ENCODE measurements around the gene PARD3B. TPM values are rescaled to one million over a fixed set of nuclear protein-coding genes. Genes with fewer than 3 reads are reported as not detected.

The PARD3B gene
- total RNA-seq, 1 donor from 2014 or later = 12.3 TPM

DNA sequence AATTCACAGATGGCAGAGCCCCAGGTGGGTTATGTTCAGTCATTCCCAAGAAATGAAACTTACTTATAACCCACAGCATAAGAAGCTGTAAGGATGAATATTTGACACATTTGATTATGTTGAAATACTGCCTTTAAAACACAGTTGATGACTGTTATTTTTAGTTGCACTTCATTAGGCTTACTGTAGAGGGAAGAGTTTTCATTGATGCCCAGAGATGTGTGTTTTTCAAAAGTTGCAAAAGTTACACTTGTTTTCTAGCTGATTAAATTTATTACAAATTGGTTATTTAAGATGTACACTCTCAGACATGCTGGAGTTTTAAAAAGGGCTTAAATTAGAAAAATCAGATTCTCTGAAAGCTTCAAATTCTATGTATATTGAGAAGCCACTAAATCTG lies 506.1 kb downstream of the PARD3B start:
- no peak overlapping the region for H3K27ac ChIP-seq
- TF ChIP-seq POLR2AphosphoS5 (IDR thresholded peaks at IDR 0.05; ENCODE audit: insufficient read depth in 1 of 2, low read depth in 1 of 2) (no peak), POLR2A (IDR thresholded peaks at IDR 0.05) (no peak)
- TF ChIP-seq, protein P1, sequence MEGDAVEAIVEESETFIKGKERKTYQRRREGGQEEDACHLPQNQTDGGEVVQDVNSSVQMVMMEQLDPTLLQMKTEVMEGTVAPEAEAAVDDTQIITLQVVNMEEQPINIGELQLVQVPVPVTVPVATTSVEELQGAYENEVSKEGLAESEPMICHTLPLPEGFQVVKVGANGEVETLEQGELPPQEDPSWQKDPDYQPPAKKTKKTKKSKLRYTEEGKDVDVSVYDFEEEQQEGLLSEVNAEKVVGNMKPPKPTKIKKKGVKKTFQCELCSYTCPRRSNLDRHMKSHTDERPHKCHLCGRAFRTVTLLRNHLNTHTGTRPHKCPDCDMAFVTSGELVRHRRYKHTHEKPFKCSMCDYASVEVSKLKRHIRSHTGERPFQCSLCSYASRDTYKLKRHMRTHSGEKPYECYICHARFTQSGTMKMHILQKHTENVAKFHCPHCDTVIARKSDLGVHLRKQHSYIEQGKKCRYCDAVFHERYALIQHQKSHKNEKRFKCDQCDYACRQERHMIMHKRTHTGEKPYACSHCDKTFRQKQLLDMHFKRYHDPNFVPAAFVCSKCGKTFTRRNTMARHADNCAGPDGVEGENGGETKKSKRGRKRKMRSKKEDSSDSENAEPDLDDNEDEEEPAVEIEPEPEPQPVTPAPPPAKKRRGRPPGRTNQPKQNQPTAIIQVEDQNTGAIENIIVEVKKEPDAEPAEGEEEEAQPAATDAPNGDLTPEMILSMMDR (IDR thresholded peaks at IDR 0.05) = no peak
- no peak overlapping the region for H3K4me3 ChIP-seq
- intact Hi-C loops (cut with DNase I) = no loop called here
- peaks cover 7% of the 10 kb centered on the region for H3K4me1 ChIP-seq
- no peaks in the 10 kb centered on the region for H3K9me3 ChIP-seq
- H3K27me3 ChIP-seq = no peaks in the 10 kb centered on the region
- DNase-seq (ENCODE audit: extremely low spot score in 2 of 2) = no peak
- H3K36me3 ChIP-seq = no peaks in the 10 kb centered on the region

GRCh38 chr2:205052781-205053180 lies 507.5 kb downstream of the PARD3B start:
- TF ChIP-seq, protein P1 (IDR thresholded peaks at IDR 0.05) = no peak
- no peak for TF ChIP-seq POLR2AphosphoS5 (IDR thresholded peaks at IDR 0.05; ENCODE audit: insufficient read depth in 1 of 2, low read depth in 1 of 2)
- no peak for TF ChIP-seq POLR2A (IDR thresholded peaks at IDR 0.05)
- Histone ChIP-seq H3K4me3 (no peak overlapping the region), H3K9me3 (no peaks in the 10 kb centered on the region), H3K4me1 (peaks cover 7% of the 10 kb centered on the region), H3K27ac (no peak overlapping the region), H3K27me3 (no peaks in the 10 kb centered on the region), H3K36me3 (no peaks in the 10 kb centered on the region)
- intact Hi-C loops (cut with DNase I) = no loop called here
- DNase-seq (ENCODE audit: extremely low spot score in 2 of 2) = no peak

- Histone ChIP-seq H3K4me3 (no peak overlapping the region), H3K9me3 (no peaks in the 10 kb centered on the region), H3K27me3 (no peaks in the 10 kb centered on the region), H3K36me3 (no peaks in the 10 kb centered on the region), H3K27ac (no peak overlapping the region), H3K4me1 (peaks cover 7% of the 10 kb centered on the region)
- intact Hi-C loops (cut with DNase I) = no loop called here
- no peak for TF ChIP-seq POLR2AphosphoS5 (IDR thresholded peaks at IDR 0.05; ENCODE audit: insufficient read depth in 1 of 2, low read depth in 1 of 2)
- TF ChIP-seq POLR2A (IDR thresholded peaks at IDR 0.05) = no peak
- TF ChIP-seq, protein P1 (IDR thresholded peaks at IDR 0.05) = no peak
- DNase-seq (ENCODE audit: extremely low spot score in 2 of 2) = no peak
Observed at GRCh38 chr2:205053827-205054410, 508.6 kb downstream of the PARD3B start.

- TF ChIP-seq POLR2AphosphoS5 (IDR thresholded peaks at IDR 0.05; ENCODE audit: insufficient read depth in 1 of 2, low read depth in 1 of 2) = no peak
- Histone ChIP-seq H3K27me3 (no peaks in the 10 kb centered on the region), H3K27ac (no peak overlapping the region), H3K4me3 (no peak overlapping the region), H3K36me3 (no peaks in the 10 kb centered on the region), H3K9me3 (no peaks in the 10 kb centered on the region), H3K4me1 (peaks cover 7% of the 10 kb centered on the region)
- intact Hi-C loops (cut with DNase I) = no loop called here
- no peak for DNase-seq (ENCODE audit: extremely low spot score in 2 of 2)
Observed at GRCh38 chr2:205054789-205055188, 509.5 kb downstream of the PARD3B start.

DNA sequence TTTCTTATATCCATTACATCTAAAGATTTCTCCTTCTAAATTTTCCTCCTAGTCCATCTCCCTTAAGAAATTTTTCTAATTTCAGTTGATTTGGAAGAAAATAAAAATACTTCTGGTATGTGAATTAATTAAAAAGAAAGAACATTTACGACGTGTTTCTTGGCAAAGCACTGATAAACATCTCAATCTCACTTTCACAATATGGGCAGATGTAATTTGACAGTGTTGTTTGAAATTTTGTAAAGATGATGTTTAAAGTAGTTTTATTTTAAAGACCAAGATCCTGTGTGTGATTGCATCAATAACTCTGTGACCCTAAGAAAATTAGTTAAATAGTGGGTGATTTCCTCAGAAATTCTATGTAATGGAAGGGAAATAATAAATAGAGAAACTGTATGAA lies 510.0 kb downstream of the PARD3B start:
- no peak for DNase-seq (ENCODE audit: extremely low spot score in 2 of 2)
- no peaks in the 10 kb centered on the region for H3K27me3 ChIP-seq
- no peaks in the 10 kb centered on the region for H3K36me3 ChIP-seq
- TF ChIP-seq, protein P1 (IDR thresholded peaks at IDR 0.05) = no peak
- TF ChIP-seq POLR2A (IDR thresholded peaks at IDR 0.05) (no peak), POLR2AphosphoS5 (IDR thresholded peaks at IDR 0.05; ENCODE audit: insufficient read depth in 1 of 2, low read depth in 1 of 2) (no peak)
- peaks cover 7% of the 10 kb centered on the region for H3K4me1 ChIP-seq
- H3K27ac ChIP-seq = no peak overlapping the region
- no peaks in the 10 kb centered on the region for H3K9me3 ChIP-seq
- no peak overlapping the region for H3K4me3 ChIP-seq
- intact Hi-C loops (cut with DNase I) = no loop called here
